ENCODE measurements around the gene C17orf67.
"Not testable (repeated sequence)": the region's sequence is repeated elsewhere in the genome, so short reads cannot be mapped to it uniquely, and the experiment has no call there.

C17orf67 gene

DNA sequence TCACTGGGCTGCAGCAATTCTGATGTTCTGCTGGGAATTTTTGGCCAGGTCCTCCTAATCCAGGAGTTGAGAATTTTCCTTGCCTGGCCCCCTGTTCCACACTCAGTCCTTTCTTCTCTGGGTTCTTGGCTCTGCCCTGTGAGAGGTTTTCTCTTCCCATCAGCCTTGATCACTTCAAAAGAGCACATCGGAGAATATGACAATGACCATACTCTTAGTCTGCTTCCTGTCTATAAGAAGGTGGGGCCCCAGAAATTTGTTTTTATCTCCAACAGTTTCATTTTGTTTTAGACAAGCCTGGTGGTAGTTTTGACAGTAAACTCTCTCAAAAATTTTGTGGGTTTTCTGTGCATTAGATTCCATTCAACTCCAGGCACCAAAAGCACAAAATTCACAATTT, 70.7 kb downstream of the C17orf67 start:
- no peak overlapping the region for H3K27ac ChIP-seq

GRCh38 chr17:56762144-56762543, 71.6 kb downstream of the C17orf67 start:
- no peak overlapping the region for H3K27ac ChIP-seq
- no peak for TF ChIP-seq ZFX (IDR thresholded peaks at IDR 0.05; ENCODE audit: borderline replicate concordance)
- TF ChIP-seq, protein P1, sequence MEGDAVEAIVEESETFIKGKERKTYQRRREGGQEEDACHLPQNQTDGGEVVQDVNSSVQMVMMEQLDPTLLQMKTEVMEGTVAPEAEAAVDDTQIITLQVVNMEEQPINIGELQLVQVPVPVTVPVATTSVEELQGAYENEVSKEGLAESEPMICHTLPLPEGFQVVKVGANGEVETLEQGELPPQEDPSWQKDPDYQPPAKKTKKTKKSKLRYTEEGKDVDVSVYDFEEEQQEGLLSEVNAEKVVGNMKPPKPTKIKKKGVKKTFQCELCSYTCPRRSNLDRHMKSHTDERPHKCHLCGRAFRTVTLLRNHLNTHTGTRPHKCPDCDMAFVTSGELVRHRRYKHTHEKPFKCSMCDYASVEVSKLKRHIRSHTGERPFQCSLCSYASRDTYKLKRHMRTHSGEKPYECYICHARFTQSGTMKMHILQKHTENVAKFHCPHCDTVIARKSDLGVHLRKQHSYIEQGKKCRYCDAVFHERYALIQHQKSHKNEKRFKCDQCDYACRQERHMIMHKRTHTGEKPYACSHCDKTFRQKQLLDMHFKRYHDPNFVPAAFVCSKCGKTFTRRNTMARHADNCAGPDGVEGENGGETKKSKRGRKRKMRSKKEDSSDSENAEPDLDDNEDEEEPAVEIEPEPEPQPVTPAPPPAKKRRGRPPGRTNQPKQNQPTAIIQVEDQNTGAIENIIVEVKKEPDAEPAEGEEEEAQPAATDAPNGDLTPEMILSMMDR (IDR thresholded peaks at IDR 0.05), result no peak

More for the DNA sequence above, 70.7 kb downstream of the C17orf67 start:
- TF ChIP-seq, protein P1 (IDR thresholded peaks at IDR 0.05), result no peak
- TF ChIP-seq ZFX (IDR thresholded peaks at IDR 0.05; ENCODE audit: borderline replicate concordance), result no peak

DNA sequence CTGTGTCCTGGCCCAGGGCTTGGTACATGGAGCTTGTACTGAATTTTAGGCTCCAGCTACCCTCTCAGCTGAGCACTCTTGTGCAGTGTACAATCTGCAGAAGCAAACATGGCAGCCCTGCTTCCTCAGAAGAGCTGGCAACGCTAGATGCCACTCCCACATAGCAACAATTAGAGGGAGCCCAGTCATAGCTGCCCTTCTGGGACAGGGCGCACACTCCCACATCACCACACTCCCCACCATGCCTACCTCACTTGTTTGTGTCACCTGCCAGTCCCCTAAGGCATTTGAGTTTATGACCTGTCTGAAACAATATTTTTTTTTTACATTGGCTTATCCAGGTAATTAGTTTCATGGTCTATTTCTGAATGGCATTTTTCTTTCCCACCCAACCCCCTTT, 72.3 kb downstream of the C17orf67 start:
- TF ChIP-seq ZFX (IDR thresholded peaks at IDR 0.05; ENCODE audit: borderline replicate concordance), result no peak
- no peak overlapping the region for H3K27ac ChIP-seq

GRCh38 chr17:56757611-56758010, 76.1 kb downstream of the C17orf67 start:
- H3K27ac ChIP-seq, result not testable (repeated sequence)

- no peak overlapping the region for H3K27ac ChIP-seq
- TF ChIP-seq, protein P1 (IDR thresholded peaks at IDR 0.05), result no peak
- no peak for TF ChIP-seq ZFX (IDR thresholded peaks at IDR 0.05; ENCODE audit: borderline replicate concordance)
These were observed 77.2 kb downstream of the C17orf67 start for GRCh38 chr17:56756536-56756935.

DNA sequence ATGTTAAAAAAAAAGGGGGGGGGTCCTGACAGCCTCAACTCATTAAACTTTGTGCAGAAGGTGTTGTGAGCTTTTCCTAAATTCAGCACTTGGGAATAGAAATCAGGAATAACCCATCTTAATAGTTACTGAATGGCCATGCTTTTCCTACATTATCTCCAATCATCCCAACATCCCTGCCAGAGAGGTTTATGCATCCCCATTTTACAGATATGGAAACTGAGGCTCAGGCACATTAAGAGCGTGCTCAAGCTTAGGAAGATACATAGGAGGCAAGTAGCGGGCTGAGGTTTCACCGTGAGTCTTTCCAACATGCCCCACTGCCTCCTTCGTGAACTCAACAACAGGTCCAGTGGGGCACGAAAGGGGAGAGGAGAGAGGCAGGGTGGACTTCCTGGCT, 78.4 kb downstream of the C17orf67 start:
- H3K27ac ChIP-seq, result no peak overlapping the region
- TF ChIP-seq, protein P1 (IDR thresholded peaks at IDR 0.05), result no peak
- no peak for TF ChIP-seq ZFX (IDR thresholded peaks at IDR 0.05; ENCODE audit: borderline replicate concordance)

DNA sequence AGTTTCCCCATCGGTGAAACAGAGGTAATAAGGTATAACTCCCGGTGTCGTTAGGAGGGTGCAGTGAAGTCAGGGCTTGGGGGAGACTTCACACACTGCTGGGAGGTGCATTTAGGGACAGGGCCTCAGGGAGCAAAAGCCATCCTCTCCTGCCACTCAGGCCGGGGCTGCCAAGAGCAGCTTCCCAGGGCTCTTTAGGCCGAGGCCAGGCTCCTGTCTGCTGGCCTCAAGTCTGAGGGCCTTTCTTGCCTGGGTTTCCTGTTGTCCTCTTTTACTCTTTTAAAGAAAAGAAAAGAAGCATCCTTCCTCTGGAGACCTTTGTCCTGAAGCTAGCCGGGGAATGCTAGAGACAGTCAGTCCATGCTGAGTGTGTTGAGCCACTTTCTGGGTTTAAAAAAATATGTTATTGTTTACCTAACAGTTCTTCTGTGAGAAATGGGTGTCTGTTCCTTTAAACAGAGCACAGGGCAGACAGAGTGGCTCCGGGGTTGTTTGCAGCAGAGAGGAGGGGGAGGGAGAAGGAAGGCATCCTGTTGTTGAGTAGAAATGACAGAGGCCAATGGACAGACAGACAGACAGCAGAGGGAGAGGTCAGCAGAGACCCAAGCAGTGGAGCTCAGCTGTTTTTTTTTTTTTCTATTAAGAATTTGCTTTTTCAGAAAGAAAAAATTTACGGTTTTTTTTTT, 79.1 kb downstream of the C17orf67 start:
- no peak overlapping the region for H3K27ac ChIP-seq
- TF ChIP-seq ZFX (IDR thresholded peaks at IDR 0.05; ENCODE audit: borderline replicate concordance), result no peak
- TF ChIP-seq, protein P1 (IDR thresholded peaks at IDR 0.05), result no peak

DNA sequence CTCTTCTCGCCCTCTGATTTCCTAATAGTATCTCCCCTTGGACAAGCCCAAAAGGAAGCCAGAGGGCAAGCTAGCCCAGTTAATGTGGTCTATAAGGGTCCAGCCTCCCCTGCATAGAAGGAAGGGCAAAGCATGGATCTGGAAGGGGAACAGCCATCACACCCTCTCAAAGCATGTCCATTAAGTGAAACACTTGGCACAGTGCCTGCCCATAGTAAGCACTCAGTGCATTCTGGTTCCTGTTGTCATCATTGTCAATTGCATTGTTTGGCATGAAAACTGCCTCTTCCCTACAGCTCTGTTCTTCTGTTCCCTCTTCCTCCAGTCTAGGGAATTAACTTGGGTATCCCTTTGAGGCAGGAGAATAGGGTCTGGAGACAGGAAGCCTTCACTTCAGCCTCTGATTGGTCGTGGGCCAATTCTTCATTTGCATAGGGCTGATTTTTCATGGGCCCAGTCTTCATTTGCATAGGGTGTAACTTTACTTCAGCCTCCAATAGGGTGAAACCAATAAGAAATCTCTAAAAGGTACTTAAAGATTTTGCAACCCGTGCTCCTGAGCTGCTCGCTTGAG, 81.4 kb downstream of the C17orf67 start:
- H3K27ac ChIP-seq, result no peak overlapping the region
- TF ChIP-seq, protein P1 (IDR thresholded peaks at IDR 0.05), result no peak
- no peak for TF ChIP-seq ZFX (IDR thresholded peaks at IDR 0.05; ENCODE audit: borderline replicate concordance)

All from 22Rv1 (cell line).